SU-DHL-6 (cell line): Measurements from ENCODE around the gene PSMB5.

Experiments
- CTCF ChIP-seq: fragments of 200-600 bp; sonication (generic); IDR thresholded peaks from one replicate; pipeline ENCODE4 v1.5.1; 2017; ENCODE audit warnings: antibody characterized with exemption, mild to moderate bottlenecking, low read length, moderate library complexity; ENCODE audit not compliant: insufficient read depth, poor library complexity, severe bottlenecking
- EZH2phosphoT487 ChIP-seq: fragments of 200-600 bp; sonication (generic), shearing (Covaris generic); conservative IDR thresholded peaks from 2 replicates; pipeline ENCODE4 v1.6.1; 2018; ENCODE audit warnings: mild to moderate bottlenecking, antibody characterized with exemption, low read length, moderate library complexity, mixed read lengths

DNA sequence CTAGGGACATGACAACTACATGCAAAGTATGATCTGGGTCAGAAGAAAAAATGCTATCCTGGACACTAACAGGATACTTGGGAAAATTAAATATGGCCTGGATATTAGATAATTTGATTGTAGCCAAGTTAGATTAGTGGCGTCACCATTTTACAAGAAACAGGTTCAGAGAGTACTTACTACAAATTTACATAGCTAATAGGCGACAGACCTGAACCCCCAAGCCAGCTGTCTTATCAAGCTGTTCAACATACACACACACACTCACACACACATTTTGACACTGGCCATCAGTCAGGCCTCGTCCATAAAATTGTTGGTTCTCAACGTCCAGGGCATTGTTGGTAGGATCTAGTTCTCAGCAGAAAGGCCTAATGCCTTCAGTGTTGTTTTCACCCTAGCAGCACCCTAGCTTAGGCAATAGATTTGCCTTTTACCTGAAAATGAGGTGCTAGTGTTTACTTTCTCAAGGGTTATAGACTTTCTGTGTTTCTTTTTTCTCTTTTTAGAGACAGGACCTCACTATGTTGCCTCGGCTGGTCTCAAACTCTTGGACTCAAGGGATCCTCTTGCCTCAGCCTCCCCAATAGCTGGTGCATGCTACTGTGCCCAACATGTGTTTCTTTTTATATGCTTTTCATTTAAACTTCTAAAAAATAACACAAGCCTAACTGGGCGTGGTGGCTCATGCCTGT, 21.5 kb downstream of the PSMB5 start:
- TF ChIP-seq CTCF, result no peak
- TF ChIP-seq EZH2phosphoT487, result no peak
